ENCODE measurements around the gene SUMF1.

The SUMF1 gene

GRCh38 chr3:4375911-4376310 is 91.2 kb downstream of the SUMF1 start:
- no peak for DNase-seq

GRCh38 chr3:4373669-4374068 is 93.4 kb downstream of the SUMF1 start:
- no peak for DNase-seq

- no peak for DNase-seq
Observed at GRCh38 chr3:4362523-4362922, 104.5 kb downstream of the SUMF1 start.

- DNase-seq, result no peak
Observed at GRCh38 chr3:4360817-4361216, 106.3 kb downstream of the SUMF1 start.

- DNase-seq, result no peak
Observed at GRCh38 chr3:4359805-4360502, 107.1 kb downstream of the SUMF1 start.

- DNase-seq, result no peak
Observed at GRCh38 chr3:4358273-4358672, 108.8 kb downstream of the SUMF1 start.

GRCh38 chr3:4356546-4357410 is 110.3 kb downstream of the SUMF1 start:
- no peak for DNase-seq

- DNase-seq, result no peak
Observed at GRCh38 chr3:4356220-4356540, 110.9 kb downstream of the SUMF1 start.

- no peak for DNase-seq
Observed at GRCh38 chr3:4355401-4356219, 111.5 kb downstream of the SUMF1 start.

GRCh38 chr3:4351872-4352271 is 115.2 kb downstream of the SUMF1 start:
- no peak for DNase-seq

- no peak for DNase-seq
Observed at GRCh38 chr3:4351164-4351855, 115.8 kb downstream of the SUMF1 start.

GRCh38 chr3:4350789-4351163 is 116.3 kb downstream of the SUMF1 start:
- peak; percentile 14 for DNase-seq

GRCh38 chr3:4343258-4343657 is 123.8 kb downstream of the SUMF1 start:
- no peak for DNase-seq

- no peak for DNase-seq
Observed at GRCh38 chr3:4341336-4341675, 125.8 kb downstream of the SUMF1 start.

- DNase-seq, result no peak
Observed at GRCh38 chr3:4340411-4341335, 126.4 kb downstream of the SUMF1 start.

GRCh38 chr3:4340077-4340410 is 127.0 kb downstream of the SUMF1 start:
- no peak for DNase-seq

GRCh38 chr3:4338751-4339150 is 128.3 kb downstream of the SUMF1 start:
- no peak for DNase-seq

GRCh38 chr3:4336850-4337546 is 130.1 kb downstream of the SUMF1 start:
- no peak for DNase-seq

GRCh38 chr3:4335840-4336562 is 131.1 kb downstream of the SUMF1 start:
- DNase-seq, result no peak

- no peak for DNase-seq
Observed at GRCh38 chr3:4334548-4334947, 132.5 kb downstream of the SUMF1 start.

- DNase-seq, result no peak
Observed at GRCh38 chr3:4332991-4333390, 134.1 kb downstream of the SUMF1 start.

All from NCI-H1048 (cell line).